ENCODE measurements around the gene SLC35F1.

The SLC35F1 gene

GRCh38 chr6:118198746-118199145 is 291.7 kb downstream of the SLC35F1 start:
- peak; percentile 2 for DNase-seq (ENCODE audit: low read depth)

DNA sequence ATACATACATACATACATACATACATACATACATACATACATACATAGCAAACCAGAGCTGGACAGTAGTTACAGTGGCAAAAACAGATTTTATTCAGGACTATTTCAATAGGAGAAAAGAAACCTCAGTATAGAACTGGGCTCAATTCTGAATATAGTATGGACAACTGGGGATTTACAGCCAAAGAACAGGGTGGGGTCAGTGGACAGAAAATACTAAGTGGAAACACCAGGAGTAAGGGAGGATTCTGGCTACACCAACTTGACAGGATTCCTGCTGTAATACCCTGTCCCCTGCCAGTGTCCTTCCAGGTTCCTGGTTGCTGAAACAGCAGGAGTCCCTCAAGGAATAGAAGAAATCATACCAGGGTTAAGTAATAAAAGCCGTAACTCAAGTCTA is 293.1 kb downstream of the SLC35F1 start:
- no peak for DNase-seq (ENCODE audit: low read depth)

- DNase-seq (ENCODE audit: low read depth): no peak
Observed at GRCh38 chr6:118202517-118202916, 295.5 kb downstream of the SLC35F1 start.

- no peak for DNase-seq (ENCODE audit: low read depth)
Observed at GRCh38 chr6:118203545-118203944, 296.5 kb downstream of the SLC35F1 start.

DNA sequence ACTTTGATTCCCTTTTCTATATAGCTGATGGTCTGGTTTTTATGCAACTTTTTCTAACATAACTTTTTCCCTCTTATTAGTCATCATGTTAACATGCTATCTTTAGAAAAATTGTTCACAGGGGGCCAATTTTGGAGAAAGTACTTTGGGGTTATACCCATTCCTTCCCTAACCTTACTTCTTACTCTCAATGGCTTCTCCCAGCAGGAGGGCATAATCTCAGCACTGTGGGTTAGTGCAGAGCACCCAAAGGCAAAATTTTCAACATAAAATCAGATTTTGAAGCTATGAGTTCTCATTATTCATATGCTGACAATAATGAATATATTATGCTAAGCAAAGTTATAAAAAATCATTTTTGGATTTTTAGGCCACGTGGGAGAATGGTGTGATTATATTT is 299.2 kb downstream of the SLC35F1 start:
- DNase-seq (ENCODE audit: low read depth): no peak

DNA sequence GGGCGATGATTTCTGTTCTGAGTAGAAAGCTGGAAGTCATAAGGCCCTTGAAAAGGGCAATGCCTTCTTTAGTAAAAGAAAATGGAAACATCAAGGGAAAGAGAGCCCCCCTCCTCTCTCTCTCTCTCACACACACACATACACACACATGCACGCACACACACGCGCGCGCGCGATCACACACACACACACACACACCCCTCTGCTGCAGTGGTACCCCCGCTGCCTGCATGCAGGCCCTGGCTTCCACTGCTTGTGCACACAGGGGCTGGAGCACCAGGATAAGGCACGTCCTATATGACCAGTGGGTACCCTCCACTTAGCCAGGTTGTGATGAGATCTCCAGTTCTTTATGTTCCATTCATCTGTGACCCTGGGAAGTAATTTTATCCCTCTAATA is 300.9 kb downstream of the SLC35F1 start:
- no peak for DNase-seq (ENCODE audit: low read depth)

DNA sequence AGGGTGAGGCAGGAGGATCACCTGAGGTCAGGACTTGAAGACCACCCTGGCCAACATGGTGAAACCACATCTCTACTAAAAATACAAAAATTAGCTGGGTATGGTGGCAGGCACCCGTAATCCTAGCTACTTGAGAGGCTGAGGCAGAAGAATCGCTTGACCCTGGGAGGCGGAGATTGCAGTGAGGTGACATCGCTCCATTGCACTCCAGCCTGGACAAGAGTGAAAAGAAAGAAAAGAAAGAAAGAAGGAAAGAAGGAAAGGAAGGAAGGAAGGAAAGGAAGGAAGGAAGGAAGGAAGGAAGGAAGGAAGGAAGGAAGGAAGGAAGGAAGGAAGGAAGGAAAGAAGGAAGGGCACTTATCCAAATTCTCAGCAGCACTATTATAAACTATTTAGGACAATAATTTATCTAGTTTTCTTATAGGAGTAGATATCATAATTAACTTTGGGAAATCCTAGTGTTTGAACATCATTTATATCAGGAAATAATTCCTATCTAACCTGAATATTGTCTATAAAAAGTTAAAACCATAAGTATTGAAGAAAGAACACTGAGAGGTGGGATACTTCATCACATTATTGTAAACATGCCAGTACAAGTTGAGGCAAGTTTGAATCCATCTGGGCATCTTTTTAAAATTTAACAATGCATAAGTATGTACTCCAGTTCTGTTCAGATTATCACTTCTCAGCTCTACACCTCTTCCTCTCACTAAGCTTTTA is 305.5 kb downstream of the SLC35F1 start:
- DNase-seq (ENCODE audit: low read depth): no peak

DNA sequence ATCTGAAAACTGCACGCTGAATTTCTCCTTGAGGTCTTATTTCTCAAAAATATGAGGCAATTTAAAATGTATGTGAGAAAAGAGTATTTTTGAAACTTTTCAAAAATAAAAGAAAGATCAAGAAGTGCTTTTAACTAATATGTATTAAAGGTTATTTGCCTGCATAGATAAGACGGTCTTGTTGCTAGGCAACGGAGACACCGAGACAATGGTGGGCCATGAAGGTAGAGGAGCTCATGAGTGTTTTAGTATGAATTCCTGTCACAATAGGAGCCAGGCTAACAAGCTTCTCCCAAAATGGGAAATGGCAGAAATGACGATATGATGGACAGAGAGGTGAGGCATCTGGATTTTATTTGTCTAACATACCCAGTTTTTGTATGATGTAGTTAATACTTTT is 308.2 kb downstream of the SLC35F1 start:
- no peak for DNase-seq (ENCODE audit: low read depth)

DNA sequence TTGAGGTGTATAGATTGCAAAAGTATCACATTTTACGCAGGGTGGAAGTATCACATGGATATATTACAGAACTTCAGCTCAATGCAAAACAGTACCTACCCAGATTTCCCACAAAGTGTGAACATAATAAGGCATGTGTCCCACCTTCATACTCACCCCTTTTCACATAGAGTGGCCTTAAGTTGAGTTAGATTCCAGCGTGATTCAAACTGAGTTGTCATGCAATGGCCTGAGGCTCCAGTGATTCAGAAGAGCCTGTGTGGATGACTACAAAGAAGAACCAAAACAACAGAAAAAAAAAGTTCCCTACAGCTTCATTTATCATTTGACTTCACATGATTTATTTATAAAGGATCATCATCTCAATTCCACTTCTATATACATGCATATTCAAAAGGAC is 309.7 kb downstream of the SLC35F1 start:
- peak; percentile 9 for DNase-seq (ENCODE audit: low read depth)

DNA sequence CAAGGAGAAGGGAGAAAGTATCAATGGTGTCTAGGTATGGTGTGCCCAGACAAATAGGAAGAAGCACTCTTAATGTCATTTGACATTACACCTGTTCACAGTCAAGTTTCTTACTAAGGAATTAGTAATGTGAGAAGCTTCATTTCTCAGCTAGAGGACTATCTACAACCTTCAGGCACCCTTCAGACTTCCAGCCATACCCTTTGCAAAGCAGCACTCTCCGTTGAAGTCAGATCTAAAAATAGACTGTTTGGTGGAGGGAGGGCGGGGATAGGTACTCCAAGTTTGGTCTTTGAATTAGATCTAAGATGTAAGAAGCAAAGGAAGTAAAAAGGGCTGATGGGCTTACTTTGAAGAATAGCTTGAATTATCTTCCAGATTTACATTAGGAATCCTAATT is 311.1 kb downstream of the SLC35F1 start:
- DNase-seq (ENCODE audit: low read depth): no peak

- no peak for DNase-seq (ENCODE audit: low read depth)
Observed at GRCh38 chr6:118220429-118221128, 313.5 kb downstream of the SLC35F1 start.

GRCh38 chr6:118223316-118223715 is 316.3 kb downstream of the SLC35F1 start:
- DNase-seq (ENCODE audit: low read depth): no peak

- DNase-seq (ENCODE audit: low read depth): no peak
Observed at GRCh38 chr6:118228886-118229285, 321.8 kb downstream of the SLC35F1 start.

DNA sequence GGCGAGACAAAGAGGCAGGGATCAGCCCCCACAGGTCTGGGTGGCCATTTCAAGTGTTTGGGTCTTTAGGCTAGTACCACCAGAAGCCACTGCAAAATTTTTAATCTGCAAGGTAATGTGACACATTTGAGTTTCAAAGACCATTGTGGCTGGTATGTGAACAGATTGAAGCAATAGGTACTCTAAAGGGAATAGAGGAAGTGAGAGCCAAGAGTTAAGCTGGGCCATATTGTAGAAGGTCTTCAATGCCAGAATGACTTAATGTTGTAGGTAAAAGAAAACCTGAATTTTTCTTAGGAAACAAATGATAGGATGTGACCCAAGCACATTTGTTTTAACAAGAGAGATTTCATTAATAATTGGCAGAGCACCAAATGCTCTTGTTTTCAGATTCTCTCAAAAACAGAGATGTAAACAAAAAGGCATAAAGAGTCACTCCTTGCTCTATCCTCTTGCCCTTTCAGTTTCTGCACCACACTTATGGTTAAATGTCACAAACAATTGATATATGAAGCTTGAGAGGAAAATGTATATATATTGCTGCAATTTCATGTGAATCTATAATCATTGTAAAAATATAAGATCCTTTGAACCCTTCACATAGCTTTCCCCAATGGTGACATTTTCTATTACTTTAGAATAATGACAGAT is 333.9 kb downstream of the SLC35F1 start:
- DNase-seq (ENCODE audit: low read depth): no peak

GRCh38 chr6:118246406-118246805 is 339.3 kb downstream of the SLC35F1 start:
- DNase-seq (ENCODE audit: low read depth): no peak

- DNase-seq (ENCODE audit: low read depth): no peak
Observed at GRCh38 chr6:118248171-118248570, 341.1 kb downstream of the SLC35F1 start.

- DNase-seq (ENCODE audit: low read depth): peak; percentile 3
Observed at GRCh38 chr6:118249680-118250079, 342.6 kb downstream of the SLC35F1 start.

DNA sequence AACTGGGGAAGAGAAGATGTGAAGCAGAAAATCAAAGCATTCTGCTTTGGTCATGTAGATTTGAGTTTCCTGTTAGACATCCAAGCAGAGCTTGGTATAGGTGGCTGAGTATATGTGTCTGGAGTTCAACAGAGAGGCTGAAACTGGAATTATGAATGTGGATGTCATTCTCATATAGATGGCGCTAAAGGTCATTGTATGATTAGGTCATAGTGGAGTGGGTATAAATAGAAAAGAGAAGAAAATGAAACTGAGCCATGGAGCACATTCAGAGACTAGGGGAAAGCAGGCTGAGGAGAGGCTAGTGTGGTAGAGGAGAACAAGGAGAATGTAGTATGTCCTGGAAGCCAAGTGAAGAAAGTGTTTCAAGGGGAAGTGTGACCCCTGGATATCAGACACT is 345.4 kb downstream of the SLC35F1 start:
- DNase-seq (ENCODE audit: low read depth): peak; percentile 2

- no peak for DNase-seq (ENCODE audit: low read depth)
Observed at GRCh38 chr6:118253741-118254140, 346.7 kb downstream of the SLC35F1 start.

DNA sequence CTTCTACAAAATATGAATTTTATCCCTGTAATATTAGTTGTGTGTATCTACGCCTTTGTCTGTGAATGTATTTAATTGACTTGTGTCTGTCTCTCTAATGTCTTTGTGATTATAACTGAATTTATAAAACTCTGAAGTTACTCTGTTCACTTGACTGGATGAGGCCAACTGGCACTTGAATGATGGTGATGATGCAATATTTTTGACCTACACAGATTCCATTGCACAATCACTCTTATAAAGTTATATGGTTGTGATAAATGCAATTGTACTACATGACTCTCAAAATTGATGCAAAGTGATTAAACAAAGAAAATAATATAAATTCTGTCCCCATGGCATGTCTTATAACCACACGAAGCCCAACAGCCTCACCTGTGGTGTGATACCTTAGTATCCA is 353.8 kb downstream of the SLC35F1 start:
- DNase-seq (ENCODE audit: low read depth): no peak

GRCh38 chr6:118263921-118264486 is 356.9 kb downstream of the SLC35F1 start:
- DNase-seq (ENCODE audit: low read depth): no peak

GRCh38 chr6:118269659-118270058 is 362.6 kb downstream of the SLC35F1 start:
- DNase-seq (ENCODE audit: low read depth): no peak

DNA sequence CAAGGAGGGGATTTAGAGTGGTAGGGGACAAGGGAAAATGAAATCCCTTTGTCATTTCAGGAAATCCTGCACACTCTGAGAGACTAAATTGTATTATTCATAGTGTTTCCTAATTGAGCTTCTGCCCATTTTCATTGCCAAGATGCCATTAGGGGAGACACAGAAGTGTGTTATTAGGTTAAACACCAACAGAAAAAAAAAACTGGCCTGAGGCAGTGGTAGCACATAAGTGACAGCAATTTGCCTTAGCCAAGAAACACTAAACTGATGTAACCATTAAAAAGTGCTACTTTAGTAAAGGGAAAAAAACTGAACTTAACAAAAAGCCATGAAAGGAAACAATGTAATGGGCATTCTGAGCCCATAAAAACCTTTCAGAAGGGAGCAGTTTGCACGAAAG is 370.6 kb downstream of the SLC35F1 start:
- DNase-seq (ENCODE audit: low read depth): no peak
